ENCODE data around the gene RAB44.

The RAB44 gene

DNA sequence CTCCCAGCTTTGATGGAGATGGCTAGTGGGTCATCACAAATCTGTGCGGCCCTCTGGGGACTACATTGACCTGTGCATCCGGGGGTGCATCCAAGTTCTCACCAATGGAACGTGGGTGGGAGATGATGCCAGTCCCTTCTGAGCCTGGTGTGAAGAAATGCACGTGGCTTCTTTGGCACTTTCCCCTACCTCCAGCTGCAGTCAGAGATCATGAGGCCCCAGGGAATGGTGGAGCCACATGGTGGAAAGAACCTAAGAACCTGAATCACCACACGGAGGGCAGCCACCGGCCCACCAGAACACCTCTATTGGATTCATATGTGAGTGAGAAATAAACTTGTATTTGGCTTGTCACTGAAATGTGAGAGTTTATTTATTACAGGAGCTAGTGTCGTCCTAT is 29.0 kb upstream of the RAB44 start:
- no peak for DNase-seq

DNA sequence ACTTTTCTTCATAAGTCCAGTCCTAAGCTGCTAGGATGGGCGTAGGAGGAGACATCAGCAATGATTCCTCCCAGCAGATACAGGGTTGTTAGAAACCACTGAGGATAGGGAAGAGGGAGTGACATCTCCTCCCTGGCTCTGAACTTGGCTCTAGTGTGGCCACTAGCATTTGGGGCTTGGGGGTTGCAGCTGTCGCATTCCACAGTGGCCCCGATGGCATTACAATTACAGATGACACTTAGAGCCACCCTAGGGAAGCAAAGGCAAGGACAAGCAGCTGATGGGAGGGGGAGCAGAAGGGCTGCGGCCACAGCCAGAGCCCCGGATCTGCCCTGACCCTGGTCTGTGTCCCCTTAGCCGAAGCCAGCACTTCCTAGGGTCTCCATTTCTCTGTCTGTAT is 28.6 kb upstream of the RAB44 start:
- no peak for DNase-seq

- no peak for DNase-seq
Measured at GRCh38 chr6:36670271-36670670, 27.4 kb upstream of the RAB44 start.

GRCh38 chr6:36671687-36672375 is 25.8 kb upstream of the RAB44 start:
- DNase-seq, result no peak

- DNase-seq, result no peak
Measured at GRCh38 chr6:36673882-36674281, 23.7 kb upstream of the RAB44 start.

DNA sequence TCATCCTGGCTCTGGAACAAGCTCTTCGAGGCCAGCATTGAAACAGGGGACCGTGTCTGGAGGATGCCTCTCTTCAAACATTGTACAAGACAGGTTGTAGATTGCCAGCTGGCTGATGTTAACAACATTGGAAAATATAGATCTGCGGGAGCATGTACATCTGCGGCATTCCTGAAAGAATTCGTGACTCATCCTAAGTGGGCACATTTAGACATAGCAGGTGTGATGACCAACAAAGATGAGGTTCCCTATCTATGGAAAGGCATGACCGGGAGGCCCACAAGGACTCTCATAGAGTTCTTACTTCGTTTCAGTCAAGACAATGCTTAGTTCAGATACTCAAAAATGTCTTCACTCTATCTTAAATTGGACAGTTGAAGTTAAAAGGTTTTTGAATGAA is 22.7 kb upstream of the RAB44 start:
- DNase-seq, result no peak

DNA sequence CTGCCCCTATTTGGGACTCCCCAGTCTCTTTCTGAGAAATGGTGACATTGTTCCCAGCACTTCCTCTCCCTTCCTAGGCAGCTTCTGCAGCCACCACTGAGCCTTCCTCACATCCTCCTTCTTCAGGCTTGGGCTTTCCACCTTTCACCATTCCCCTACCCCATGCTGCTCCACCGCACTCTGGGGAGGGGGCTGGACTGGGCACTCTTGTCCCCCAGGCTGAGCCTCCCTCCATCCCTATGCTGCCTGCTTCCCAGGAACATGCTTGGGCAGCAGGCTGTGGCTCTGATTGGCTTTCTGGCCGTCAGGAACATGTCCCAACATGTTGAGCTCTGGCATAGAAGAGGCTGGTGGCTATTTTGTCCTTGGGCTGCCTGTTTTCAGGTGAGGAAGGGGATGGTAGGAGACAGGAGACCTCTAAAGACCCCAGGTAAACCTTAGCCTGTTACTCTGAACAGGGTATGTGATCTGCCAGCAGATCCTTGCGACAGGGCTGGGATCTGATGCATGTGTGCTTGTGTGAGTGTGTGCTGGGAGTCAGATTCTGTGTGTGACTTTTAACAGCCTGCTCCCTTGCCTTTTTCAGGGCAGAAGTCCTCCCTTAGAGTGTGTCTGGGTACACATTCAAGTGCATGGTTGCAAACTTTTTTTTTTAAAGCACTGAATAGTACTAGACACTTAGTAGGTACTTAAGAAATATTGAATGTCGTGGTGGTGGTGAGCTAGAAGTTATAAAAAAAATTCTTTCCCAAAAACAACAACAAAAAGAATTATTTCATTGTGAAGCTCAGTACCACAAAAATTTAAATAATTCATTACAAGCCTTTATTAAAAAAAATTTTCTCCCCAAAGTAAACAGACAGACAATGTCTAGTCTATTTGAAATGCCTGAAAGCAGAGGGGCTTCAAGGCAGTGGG is 21.2 kb upstream of the RAB44 start:
- peak; percentile 88 for DNase-seq

DNA sequence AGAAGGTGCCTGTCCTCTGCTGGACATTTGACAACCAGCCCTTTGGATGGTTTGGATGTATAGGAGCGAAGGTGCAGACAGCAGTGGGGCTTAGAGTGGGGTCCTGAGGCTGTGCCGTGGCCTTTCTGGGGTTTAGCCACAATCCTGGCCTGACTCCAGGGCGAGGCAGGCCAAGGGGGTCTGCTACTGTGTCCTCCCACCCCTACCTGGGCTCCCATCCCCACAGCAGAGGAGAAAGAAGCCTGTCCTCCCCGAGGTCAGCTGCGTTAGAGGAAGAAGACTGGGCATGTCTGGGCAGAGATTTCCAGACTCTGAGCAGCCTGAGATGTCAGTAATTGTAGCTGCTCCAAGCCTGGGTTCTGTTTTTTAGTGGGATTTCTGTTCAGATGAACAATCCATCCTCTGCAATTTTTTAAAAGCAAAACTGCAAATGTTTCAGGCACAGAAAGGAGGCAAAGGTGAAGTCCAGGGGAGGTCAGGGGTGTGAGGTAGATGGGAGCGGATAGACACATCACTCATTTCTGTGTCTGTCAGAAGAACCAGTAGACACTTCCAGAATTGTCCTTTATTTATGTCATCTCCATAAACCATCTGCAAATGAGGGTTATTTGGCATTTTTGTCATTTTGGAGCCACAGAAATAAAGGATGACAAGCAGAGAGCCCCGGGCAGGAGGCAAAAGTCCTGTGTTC is 20.4 kb upstream of the RAB44 start:
- peak; percentile 46 for DNase-seq

GRCh38 chr6:36677753-36678487 is 19.7 kb upstream of the RAB44 start:
- DNase-seq, result no peak

- peak; percentile 93 for DNase-seq
Measured at GRCh38 chr6:36678488-36679042, 19.1 kb upstream of the RAB44 start, which contains the start of gene CDKN1A. Gene CDKN1A (plus strand): TSS chr6:36678714. CDS start chr6:36684102, 5,388 bp downstream.

DNA sequence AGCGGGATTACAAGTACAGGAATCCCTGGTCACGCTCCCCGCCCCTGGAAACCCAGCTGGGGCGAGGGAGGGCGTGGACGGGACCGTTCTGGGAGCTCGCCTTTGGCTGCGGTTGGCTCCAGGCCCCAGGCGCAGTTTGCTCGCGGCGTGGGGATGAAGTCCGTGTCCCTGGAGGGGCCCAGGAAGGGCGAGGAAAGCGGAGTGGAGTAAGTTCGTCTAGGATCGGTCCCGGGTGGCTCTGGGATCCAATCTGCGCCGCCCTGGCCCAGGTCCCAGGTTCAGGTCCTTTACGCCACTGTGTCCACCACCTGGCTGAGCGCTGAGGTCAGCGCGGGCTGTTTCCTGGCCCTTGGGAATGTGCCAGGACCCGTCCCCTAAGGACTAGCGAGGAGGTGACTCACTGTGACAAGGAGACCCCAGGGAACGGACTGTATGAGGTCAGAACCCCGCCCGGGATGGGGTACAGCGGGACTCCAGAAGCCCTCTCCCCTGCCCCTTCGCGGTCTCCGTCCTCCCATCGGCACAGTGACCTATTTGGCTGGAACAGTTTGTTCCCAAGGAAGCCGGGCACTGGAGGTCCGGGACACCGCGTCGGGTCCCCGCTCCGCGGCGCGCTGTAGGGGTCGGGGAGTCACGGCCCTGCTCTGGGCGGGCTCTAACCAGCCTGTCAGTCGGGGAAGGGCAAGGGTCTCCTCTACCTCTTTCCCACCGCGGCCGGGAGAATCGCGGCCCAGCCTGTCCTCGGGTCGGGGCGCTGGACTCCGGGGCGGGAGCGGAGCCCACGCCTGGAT is 18.4 kb upstream of the RAB44 start:
- no peak for DNase-seq

GRCh38 chr6:36682328-36683144 is 15.1 kb upstream of the RAB44 start:
- DNase-seq, result peak; percentile 96

GRCh38 chr6:36683145-36683655 is 14.4 kb upstream of the RAB44 start:
- DNase-seq, result no peak

GRCh38 chr6:36683656-36684446 is 13.8 kb upstream of the RAB44 start:
- no peak for DNase-seq

GRCh38 chr6:36684447-36684812 is 13.2 kb upstream of the RAB44 start:
- no peak for DNase-seq

GRCh38 chr6:36685166-36685924 is 12.3 kb upstream of the RAB44 start:
- no peak for DNase-seq

DNA sequence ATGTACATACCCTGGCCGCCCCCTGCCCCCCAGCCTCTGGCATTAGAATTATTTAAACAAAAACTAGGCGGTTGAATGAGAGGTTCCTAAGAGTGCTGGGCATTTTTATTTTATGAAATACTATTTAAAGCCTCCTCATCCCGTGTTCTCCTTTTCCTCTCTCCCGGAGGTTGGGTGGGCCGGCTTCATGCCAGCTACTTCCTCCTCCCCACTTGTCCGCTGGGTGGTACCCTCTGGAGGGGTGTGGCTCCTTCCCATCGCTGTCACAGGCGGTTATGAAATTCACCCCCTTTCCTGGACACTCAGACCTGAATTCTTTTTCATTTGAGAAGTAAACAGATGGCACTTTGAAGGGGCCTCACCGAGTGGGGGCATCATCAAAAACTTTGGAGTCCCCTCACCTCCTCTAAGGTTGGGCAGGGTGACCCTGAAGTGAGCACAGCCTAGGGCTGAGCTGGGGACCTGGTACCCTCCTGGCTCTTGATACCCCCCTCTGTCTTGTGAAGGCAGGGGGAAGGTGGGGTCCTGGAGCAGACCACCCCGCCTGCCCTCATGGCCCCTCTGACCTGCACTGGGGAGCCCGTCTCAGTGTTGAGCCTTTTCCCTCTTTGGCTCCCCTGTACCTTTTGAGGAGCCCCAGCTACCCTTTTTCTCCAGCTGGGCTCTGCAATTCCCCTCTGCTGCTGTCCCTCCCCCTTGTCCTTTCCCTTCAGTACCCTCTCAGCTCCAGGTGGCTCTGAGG is 11.5 kb upstream of the RAB44 start:
- DNase-seq, result no peak

All from NCI-H510A (cell line).